IPS-11a (cell line): Measurements from ENCODE around the gene DLGAP1.
A peak's percentile ranks its signal among the peaks of the same experiment; 100 is the strongest.

Source experiments
- H3K4me3 ChIP-seq: one replicate; pipeline ENCODE4 v1.5.1; 2013; ENCODE audit warnings: low read depth, low read length, control low read depth

Gene DLGAP1

DNA sequence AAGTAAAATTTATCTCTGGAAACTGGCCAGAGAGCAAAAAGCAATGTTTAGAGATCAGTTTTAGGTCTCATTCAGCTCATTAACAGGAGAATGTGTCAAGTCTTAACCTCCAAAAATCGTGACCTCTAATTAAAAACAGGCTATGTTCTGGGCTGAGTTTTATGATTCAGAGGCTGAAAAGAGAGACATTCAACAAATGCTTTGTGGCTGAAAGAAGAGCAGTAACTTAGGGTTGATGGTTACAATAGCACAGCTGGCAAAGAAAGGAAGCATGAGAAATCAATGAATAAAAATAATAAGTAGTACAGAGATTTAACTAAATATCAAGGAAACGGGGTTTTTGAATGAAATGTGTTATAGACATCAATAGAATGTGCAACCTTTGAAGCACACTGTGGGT is 992.1 kb downstream of the DLGAP1 start:
- H3K4me3 ChIP-seq, result no peak overlapping the region

- no peak overlapping the region for H3K4me3 ChIP-seq
Observed at GRCh38 chr18:3461704-3462103, 993.4 kb downstream of the DLGAP1 start.

DNA sequence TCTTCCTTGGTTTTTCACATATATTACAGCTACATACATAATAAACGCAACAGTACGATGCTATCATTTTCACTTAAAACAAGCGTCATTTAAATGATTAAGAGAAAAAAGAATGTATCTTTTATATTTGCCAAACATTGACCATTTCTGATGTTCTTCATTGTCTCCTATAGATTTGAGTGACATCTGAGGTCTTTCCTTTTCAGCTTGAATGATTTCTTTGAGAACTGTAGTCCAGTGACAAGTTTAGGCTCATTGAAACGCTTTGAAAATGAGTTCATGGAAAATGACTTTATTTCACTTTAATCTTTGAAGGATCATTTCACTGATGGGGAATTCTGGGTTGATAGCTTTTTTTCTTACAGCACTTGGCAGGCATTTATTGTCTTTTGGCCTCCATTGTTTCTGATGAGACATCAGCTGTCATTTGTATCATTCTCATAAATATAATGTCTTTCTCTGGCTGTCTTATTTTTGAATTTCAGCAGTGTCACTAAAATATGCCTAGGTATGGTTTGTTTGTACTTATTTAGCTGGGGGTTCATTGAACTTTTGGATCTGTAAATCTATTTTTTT is 994.2 kb downstream of the DLGAP1 start:
- H3K4me3 ChIP-seq, result no peak overlapping the region

DNA sequence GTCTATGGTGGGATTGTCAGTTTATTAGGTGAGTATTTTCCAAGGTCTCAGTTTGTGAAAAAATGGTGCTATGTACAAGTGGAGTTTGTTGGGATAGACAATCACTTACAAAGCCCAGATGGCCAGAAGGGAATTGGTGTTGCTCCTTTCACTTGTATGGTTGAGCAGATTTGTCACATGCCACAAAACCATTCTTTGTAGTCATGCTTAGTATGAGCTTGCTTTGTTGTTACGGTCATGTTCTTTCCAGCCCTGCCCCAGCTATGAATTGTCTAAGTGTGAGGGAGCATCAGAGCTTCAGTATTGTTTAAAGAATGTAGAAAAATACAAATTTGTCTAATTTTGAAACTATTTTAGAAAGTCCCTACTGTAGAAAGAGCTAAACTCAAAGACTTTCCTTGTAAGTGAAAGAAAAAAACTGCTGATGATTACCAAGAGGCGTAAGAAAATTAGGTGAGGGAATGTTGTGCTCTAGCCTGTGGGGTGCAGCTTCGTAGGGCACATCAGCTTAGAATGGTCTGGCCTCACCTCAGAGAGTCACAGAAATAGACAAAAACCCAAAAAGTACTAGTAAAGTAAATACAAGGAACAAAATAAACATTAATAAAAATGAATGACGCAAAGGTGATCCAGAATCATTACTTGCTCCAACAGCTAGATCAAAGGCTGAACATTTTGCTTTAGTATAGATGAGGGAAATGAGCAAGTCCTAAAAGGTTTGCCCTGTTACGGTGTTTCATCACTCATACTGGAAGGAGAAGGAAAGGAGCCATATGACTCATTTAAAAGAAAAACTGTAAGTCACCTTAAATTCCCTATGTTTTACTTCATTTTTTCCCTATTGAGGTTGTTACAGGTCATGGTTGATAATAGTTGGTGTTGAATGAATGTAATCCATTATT is 995.9 kb downstream of the DLGAP1 start:
- H3K4me3 ChIP-seq, result no peak overlapping the region

DNA sequence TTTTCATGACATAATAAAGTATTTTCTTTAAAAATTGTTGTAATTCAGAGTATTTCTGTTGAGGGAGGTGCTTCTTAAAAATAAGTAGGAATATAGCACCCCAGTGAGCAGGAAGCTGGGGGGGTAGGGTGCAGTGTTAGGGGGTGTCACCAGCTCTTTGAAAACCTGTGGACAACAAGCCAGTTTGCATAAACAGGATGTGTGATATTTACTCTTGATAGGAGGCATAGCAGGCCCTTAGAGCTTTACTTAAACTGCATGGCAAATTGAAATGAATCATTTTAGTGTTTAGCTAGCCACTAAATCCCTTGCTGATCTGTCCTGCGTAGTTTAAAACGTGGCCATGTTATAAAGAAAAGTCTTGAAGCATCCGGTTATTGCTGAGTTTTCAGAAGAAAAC is 996.7 kb downstream of the DLGAP1 start:
- no peak overlapping the region for H3K4me3 ChIP-seq

DNA sequence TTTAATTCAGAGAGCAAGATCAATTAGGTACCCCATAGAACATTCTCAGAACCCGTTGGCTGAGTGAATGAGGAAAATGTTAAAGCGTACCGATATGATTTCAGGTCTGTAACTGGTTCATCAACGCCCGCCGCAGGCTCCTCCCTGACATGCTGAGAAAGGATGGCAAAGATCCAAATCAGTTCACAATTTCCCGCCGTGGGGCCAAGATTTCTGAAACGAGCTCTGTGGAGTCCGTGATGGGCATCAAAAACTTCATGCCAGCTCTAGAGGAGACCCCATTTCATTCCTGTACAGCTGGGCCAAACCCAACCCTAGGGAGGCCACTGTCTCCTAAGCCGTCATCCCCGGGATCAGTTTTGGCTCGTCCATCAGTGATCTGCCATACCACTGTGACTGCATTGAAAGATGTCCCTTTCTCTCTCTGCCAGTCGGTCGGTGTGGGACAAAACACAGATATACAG is 997.8 kb downstream of the DLGAP1 start:
- H3K4me3 ChIP-seq, result no peak overlapping the region

- no peak overlapping the region for H3K4me3 ChIP-seq
Observed at GRCh38 chr18:3456686-3457069, 998.4 kb downstream of the DLGAP1 start.

GRCh38 chr18:3455907-3456685 is 999.0 kb downstream of the DLGAP1 start:
- H3K4me3 ChIP-seq, result no peak overlapping the region

DNA sequence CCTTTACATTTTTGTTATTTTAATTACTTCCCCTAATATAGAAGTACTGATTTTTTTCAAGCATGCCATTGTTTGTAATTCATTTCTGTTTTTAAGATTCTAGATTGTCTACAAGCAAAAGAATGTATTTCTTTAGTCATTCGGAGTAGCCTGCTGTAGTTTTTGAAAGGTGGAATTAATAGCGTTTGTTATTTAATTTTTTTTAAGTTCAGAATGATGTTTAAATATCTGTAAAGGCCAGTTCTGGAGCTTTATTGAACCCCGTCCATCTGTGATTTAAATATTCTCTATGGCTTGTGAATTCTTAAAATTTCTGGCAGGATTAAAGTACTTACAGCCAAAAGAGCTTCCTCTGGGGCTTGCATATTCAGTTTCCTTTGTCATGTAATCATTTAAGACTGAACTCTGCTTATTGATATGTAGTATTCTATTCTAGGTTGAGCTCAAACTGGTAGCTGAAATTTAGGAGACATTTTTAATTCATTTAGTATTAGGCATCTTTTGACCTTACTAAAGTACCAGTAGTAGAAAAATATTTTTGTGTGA is 999.9 kb downstream of the DLGAP1 start:
- peak overlapping the region; percentile 5 for H3K4me3 ChIP-seq

- H3K4me3 ChIP-seq, result peak overlapping the region; percentile 96
Observed at GRCh38 chr18:3454365-3455089, 1000.6 kb downstream of the DLGAP1 start.

DNA sequence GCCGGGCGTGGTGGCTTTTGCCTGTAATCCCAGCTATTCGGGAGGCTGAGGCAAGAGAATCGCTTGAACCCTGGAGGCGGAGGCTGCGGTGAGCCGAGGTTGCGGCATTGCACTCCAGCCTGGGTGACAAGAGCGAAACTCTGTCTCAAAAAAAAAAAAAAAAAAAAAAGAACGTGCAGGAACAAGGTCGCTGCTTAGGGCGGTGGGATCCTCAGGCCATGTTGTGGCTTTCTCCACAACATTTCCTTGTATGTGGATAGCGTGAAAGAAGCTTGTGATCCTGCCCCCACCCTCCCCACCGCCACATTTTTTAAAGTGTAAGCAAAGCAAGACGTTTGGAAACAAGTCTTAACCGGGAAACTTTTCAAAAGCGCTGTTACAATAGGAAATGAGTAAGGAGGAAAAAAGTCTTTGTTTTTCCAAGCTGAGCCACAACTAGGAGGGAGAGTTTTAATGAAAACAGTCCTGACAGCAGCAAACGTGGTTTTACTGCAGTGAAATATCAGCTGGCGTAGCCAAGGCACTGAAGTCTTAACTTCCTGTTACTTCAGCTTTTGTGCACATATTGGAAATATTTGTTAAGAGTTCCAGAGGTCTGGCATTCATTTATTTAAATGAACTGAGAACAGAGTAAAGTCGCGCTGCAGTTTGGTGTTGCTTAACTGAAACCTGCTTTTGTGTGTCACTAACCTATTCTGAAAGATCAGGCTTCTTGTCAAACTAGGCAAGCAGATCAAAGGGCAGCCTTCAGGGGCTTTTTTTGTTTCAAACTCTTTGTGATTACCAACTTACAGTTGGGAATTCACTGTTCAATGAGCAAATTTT is 1001.4 kb downstream of the DLGAP1 start:
- H3K4me3 ChIP-seq, result peak overlapping the region; percentile 96

- H3K4me3 ChIP-seq, result peak overlapping the region; percentile 96
Observed at GRCh38 chr18:3452750-3453539, 1002.2 kb downstream of the DLGAP1 start.

GRCh38 chr18:3451989-3452749 is 1002.9 kb downstream of the DLGAP1 start:
- peak overlapping the region; percentile 96 for H3K4me3 ChIP-seq

GRCh38 chr18:3451183-3451988 is 1003.7 kb downstream of the DLGAP1 start:
- H3K4me3 ChIP-seq, result peak overlapping the region; percentile 96

GRCh38 chr18:3450799-3451182 is 1004.3 kb downstream of the DLGAP1 start:
- peak overlapping the region; percentile 96 for H3K4me3 ChIP-seq

DNA sequence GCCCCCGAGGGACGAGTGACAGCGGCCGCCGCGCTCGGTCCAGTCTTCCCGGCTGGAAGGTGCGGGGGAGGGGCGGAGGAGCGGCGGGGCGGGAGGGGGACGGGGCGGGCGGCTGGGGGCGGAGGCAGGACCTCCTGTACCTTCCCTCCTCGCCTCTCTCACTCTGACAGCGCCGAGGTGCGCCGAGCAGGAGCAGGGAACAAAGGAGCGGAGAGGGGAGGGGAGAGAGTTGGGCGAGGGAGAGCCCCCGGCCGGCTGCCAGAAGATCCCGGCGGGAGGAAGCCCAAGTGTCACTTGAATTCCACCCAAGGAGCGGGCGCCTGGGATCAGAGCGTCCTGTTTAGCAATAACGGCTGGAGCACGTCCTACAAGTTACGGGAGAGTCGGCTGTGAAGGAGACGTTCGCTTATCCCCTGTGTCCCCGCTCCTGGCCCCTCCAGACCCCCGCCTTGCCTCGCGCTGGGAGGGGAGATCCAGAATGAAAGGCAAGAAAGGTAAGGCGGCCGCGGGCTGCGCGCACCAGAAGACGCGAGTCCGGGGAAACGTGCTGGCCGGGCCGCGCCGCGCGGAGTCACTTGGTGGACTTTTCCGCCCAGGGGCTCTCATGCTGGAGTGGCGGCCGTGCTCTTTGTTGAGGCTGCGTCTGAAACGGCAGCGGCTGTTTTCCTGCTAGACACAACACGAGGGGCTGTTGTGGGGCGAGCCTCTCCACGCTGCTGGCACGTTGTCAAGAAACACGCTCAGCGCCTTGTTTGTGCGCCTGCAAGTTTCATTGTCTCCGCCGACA is 1004.9 kb downstream of the DLGAP1 start, which contains the start of gene TGIF1:
TSS of gene TGIF1 (plus strand) at position 161 of the 787 bp plus-strand sequence. CDS start at position 479, 318 bp downstream.
- H3K4me3 ChIP-seq, result peak within 1 kb of the TSS; percentile 96
